HG02759 (cell line): ENCODE data around the gene ABCC4.

Experiments
- ATAC-seq: cut with Tn5 transposase; IDR thresholded peaks from one replicate; pipeline ENCODE4 v1.9.1; 2021; ENCODE audit warnings: mild to moderate bottlenecking, moderate library complexity; ENCODE audit not compliant: unreplicated experiment

The ABCC4 gene, protein sequence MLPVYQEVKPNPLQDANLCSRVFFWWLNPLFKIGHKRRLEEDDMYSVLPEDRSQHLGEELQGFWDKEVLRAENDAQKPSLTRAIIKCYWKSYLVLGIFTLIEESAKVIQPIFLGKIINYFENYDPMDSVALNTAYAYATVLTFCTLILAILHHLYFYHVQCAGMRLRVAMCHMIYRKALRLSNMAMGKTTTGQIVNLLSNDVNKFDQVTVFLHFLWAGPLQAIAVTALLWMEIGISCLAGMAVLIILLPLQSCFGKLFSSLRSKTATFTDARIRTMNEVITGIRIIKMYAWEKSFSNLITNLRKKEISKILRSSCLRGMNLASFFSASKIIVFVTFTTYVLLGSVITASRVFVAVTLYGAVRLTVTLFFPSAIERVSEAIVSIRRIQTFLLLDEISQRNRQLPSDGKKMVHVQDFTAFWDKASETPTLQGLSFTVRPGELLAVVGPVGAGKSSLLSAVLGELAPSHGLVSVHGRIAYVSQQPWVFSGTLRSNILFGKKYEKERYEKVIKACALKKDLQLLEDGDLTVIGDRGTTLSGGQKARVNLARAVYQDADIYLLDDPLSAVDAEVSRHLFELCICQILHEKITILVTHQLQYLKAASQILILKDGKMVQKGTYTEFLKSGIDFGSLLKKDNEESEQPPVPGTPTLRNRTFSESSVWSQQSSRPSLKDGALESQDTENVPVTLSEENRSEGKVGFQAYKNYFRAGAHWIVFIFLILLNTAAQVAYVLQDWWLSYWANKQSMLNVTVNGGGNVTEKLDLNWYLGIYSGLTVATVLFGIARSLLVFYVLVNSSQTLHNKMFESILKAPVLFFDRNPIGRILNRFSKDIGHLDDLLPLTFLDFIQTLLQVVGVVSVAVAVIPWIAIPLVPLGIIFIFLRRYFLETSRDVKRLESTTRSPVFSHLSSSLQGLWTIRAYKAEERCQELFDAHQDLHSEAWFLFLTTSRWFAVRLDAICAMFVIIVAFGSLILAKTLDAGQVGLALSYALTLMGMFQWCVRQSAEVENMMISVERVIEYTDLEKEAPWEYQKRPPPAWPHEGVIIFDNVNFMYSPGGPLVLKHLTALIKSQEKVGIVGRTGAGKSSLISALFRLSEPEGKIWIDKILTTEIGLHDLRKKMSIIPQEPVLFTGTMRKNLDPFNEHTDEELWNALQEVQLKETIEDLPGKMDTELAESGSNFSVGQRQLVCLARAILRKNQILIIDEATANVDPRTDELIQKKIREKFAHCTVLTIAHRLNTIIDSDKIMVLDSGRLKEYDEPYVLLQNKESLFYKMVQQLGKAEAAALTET (N-terminal part only)

DNA sequence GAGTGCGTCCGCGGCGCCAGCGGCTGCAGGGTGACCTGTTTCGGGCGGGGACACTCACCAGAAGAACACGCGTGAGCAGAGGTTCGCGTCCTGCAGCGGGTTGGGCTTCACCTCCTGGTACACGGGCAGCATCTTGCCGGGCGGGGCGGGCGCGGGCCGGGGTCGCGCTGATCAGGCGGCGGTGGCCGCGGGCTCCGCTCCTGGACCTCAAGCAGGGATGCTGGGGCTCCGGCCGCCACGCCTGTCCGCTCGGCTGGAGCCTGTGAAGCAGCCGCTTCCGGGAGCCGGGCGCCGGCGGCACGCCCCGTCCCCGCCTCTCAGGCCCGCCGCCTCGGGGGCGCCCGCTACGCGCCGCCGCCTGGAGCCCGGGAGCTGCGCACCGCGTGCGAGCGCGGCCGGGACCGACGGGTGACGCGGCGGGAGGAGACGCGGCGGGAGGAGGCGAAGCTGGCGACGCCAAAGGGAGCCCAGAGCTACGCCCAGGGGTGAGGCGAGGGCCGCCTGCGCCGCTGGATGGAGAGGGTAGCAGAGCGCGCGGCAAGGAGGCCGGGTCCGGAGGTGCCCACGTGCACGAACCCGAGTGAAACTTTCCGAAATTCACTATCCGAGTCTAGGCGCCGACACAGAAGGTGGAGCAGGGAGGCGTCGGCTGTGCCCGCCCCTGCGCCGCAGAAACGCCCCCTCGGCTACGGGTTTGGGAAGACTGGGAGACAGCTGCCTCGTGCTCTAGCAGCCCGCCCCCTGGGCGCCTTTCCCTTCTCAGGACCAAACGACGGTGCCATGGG, at the start of gene ABCC4:
ABCC4 (minus strand) TSS at position 269 of the 785 bp plus-strand sequence; CDS start at position 132, 137 bp downstream.
- ATAC-seq = peak; percentile 87

- no peak for ATAC-seq
Observed at GRCh38 chr13:95349267-95349666, 48.0 kb upstream of the ABCC4 start.

GRCh38 chr13:95343944-95344343, 42.7 kb upstream of the ABCC4 start:
- no peak for ATAC-seq

DNA sequence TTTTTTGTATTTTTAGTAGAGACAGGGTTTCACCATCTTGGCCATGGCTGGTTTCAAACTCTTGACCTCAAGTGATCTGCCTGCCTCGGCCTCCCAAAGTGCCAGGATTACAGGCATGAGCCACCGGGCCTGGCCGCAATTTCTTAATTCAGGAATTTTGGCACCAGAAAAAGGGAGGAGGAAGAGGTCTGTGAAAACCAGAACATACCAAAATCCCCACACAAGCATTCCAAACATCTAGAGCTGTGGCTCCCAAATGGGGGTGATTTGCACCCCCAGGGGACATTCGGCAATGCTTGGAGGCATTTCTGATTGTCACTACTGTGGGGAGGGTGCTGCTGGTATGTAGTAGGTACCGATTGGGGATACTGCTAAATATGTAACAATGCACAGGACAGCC, 40.2 kb upstream of the ABCC4 start:
- no peak for ATAC-seq

DNA sequence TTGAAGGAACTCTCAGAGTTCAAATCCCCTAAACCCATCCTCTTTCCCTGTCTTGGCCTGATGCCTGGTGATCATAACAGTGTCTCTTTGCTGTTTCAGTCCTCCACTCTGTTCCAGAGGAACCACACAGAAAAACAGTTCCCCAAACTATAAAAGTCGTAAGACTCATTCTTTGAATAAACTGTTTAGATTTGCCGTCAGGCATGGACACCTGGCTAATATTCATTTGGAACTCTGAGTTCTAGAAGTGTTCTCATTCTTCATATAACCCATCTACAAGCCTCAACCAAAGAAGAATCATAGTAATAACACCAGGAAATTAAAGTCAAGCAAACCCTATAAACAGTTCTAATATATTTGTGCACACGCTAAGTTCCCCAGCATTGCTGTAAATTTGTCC, 37.7 kb upstream of the ABCC4 start:
- no peak for ATAC-seq

- no peak for ATAC-seq
Observed at GRCh38 chr13:95337597-95337996, 36.3 kb upstream of the ABCC4 start.

DNA sequence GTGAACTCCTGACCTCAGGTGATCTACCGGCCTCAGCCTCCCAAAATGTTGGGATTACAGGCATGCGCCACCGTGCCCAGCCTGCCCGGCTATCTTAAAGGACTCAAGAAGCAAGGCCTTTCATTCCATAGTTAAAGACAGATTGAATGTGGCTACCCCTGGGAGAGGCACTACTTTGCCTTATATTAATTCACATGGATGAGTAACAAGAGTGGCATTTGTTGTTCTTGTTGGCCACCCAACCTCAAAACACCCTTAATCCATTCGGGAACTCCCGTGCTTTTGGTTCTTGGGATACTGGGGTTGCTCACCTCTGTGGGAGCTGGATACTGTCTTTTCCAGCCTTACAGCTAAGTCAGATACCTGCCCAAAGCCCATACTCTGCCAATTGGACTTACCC, 34.4 kb upstream of the ABCC4 start:
- no peak for ATAC-seq

DNA sequence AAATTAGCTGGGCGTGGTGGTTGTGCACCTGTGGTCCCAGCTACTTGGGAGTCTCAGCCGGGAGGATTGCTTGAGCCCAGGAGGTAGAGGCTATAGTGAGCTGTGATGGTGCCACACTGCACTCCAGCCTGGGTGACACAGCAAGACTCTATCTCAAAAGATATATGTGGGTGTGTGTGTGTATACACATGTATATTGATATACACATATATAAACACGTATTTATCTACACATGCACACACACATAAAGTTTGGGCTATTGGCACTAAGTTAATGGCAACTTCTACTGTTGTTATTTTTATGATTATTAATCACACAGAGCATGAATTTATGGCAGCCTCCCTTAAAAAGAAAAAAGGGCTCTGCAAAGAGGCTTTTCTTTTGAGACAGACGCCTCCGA, 27.1 kb upstream of the ABCC4 start:
- ATAC-seq = no peak

DNA sequence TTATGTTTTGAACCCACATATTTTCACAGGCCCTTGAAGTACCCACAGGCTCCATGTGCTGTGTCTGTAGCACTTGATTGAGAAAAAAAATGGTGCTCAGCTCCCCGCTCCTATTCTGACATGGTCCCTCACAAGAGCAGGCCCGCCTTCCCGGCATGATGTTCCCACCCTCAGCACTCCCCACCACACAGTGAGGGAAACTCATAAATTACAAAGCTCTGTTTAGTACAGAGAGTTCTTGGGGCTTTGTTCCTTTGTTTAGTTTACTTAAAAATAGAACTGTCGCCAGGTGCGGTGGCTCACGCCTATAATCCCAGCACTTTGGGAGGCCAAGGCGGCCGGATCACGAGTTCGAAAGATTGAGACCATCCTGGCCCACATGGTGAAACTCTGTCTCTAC, 25.9 kb upstream of the ABCC4 start:
- ATAC-seq = no peak

DNA sequence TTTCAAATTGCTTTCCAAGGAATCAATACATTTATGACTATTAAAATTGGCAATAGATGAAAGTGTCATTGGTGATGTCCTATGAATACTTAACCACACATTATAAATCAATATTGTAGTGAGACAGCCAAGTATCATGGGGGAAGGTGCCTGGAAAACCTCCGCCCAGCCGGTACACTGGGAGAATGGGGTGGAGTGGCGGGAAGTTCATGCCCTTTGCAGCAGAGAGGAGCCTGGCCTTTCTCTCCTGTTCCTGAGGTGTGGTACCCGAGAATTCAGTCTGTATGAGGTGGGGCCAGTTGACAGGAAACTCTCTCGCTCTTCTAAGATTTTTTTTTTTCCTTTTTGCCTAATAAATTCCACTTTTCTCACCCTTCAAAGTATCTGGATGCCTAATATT, 25.4 kb upstream of the ABCC4 start:
- no peak for ATAC-seq

DNA sequence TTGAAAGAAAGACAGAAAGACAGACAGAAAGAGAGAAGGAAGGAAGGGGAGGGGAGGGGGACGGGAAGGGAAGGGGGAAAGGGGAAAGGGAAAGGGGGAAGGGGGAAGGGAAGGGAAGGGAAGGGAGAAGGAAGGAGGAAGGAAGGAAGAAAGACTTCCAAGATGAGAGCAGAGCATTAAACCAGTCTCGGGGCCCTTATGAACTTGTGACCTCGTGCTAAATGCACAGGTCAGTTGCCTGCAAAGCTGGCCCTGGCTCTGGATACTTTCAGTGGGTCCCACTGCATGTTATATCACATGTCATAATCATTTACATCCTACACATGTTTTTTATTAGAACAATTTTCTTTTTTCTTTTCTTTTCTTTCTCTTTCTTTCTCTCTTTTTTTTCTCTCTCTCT, 24.2 kb upstream of the ABCC4 start:
- no peak for ATAC-seq

- ATAC-seq = no peak
Observed at GRCh38 chr13:95323930-95324662, 22.8 kb upstream of the ABCC4 start.

DNA sequence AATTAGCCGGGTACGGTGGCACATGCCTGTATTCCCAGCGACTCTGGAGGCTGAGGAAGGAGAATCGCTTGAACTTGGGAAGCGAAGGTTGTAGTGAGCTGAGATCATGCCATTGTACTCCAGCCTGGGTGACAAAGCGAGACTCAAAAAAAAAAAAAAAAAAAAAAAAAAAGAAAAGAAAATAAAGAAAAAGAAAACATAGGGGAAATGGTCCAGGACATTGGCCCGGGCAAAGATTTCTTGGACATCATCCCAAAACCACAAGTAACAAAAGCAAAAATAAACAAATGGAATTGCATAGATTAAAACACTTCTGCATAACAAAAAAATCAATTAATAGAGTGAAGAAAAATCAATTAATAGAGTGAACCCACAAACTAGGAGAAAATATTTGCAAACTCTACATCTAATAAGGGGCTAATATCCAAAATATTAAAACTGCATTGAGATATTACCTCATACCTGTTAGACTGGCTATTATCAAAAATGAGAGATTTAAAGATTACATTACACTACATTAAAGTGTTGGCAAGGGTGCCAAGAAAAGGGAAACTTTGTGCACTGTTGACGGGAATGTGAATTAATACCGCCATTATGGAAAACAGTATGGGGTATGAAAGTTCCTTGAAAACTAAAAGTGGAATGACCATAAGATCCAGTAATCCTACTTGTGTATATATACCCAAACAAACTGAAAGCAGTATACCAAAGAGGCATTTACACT, 18.5 kb upstream of the ABCC4 start:
- ATAC-seq = no peak

DNA sequence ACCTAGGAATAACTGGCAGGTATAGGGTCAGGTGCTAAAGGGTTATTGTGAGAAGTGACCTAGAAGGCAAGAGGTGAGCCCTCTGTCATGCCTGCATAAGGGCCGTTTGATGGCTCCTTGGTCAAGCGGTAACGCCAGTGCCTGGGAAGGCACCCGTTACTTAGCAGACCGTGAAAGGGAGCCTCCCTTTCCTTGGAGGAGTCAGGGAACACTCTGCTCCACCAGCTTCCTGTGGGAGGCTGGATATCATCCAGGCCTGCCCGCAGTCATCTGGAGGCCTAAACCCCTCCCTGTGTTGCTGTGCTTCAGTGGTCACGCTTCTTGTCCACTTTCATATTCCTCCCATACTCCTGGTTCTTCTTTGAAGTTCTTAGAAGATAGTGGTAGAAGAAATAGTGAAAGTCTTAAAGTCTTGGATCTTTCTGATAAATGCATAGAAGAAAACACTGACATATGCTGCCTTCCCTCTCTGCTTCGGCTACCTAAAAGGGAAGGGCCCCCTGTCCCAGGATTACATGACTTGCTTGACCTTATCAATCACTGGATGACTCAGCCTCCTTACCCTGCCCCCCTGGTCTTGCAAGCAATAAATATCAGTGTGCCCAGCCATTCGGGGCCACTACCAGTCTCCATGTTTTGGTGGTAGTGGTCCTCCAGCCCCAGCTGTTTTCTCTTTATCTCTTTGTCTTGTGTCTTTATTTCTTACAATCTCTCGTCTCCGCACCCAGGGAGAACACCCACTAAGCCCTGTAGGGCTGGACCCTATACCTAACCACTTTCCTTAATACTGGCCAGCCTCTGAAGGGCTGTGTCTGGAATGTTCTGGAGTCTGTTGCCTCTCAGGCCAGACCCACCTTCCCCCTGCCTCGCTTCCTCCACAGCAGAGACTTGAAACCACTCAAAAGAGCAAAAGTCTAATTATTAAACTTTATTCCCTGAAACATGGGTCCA, 16.1 kb upstream of the ABCC4 start:
- no peak for ATAC-seq

- no peak for ATAC-seq
Observed at GRCh38 chr13:95315752-95316151, 14.5 kb upstream of the ABCC4 start.

DNA sequence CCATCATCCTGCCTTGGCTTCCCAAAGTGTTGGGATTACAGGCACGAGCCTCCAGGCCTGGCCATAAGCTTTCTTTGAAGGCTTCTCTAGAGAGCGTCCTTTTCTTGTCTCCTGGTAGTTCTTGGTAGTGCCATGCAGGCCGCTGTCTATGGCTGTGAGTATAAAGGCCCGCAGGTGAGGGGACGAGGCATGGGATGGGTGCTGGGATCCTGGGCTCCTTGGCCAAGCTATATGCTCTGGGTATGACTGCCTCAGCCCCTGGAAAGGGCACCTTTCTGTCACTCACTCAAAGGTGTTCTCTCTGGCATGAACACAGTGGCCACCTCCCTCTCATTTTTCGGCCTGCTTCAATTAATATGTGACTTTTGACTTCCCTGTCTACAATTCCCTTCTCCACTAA, 6.3 kb upstream of the ABCC4 start:
- no peak for ATAC-seq

DNA sequence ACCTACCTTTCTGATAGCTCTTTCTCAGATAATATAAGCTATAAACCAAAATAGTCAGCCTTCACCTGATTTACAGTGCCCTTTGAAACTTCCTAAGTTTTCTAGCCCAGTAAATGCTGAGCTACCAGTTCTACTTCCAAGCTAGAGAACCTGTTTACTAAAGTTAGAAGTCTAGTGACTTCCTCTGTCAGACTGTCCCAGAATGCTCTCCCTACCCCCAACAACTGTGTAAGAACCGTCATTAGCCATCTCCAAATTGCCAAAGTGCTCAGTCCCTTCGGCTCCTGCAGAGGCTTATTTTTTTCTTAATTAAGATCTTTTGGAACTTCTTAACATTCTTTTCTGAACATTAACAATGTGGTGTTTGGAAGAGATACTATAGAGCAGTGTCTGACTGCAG, 3.2 kb upstream of the ABCC4 start:
- no peak for ATAC-seq

DNA sequence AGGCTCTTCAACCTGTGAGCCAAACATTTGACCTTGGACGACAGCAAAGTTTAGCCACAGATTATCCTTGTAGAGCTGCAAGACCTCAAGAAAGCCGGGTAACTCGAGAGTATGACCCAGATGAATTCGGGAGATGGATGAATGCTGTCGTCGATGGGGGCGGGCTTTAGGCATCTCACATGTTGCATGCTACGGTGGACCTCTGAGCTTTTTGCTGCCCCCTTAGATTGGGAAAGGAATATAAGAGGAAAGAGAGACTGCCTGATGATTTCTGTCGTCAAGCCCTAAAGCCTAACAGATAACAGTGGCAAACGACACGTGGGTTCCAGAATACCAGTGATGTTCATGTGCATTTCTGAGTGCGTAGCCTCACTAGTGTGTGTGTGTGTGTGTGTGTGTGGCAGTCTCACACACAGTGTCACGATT, 730 bp upstream of the ABCC4 start:
- no peak for ATAC-seq
